ENCODE data around the gene IL32.
"Not testable (repeated sequence)": the region's sequence is repeated elsewhere in the genome, so short reads cannot be mapped to it uniquely, and the experiment has no call there.

IL32 gene

GRCh38 chr16:3053330-3053710 is 12.1 kb upstream of the IL32 start:
- not testable (repeated sequence) for DNase-seq

- DNase-seq: no peak
Measured at GRCh38 chr16:3054965-3055733, 10.3 kb upstream of the IL32 start.

GRCh38 chr16:3055734-3056115 is 9.7 kb upstream of the IL32 start:
- not testable (repeated sequence) for DNase-seq

GRCh38 chr16:3056336-3057180 is 8.9 kb upstream of the IL32 start:
- DNase-seq: no peak

- DNase-seq: no peak
Measured at GRCh38 chr16:3057181-3058138, 8.0 kb upstream of the IL32 start.

GRCh38 chr16:3058139-3059030 is 7.1 kb upstream of the IL32 start:
- DNase-seq: peak; percentile 46

- DNase-seq: peak; percentile 86
Measured at GRCh38 chr16:3059041-3059722, 6.3 kb upstream of the IL32 start.

- no peak for DNase-seq
Measured at GRCh38 chr16:3059723-3060242, 5.7 kb upstream of the IL32 start.

- DNase-seq: no peak
Measured at GRCh38 chr16:3060339-3061127, 4.9 kb upstream of the IL32 start.

GRCh38 chr16:3062553-3062952 is 2.9 kb upstream of the IL32 start:
- DNase-seq: no peak

- no peak for DNase-seq
Measured at GRCh38 chr16:3063625-3064386, 1.6 kb upstream of the IL32 start.

- DNase-seq: peak; percentile 33
Measured at GRCh38 chr16:3065742-3066439, 451 bp downstream of the IL32 start.

GRCh38 chr16:3066440-3066748 is 954 bp downstream of the IL32 start:
- no peak for DNase-seq

GRCh38 chr16:3068487-3068886 is 3.0 kb downstream of the IL32 start:
- DNase-seq: no peak

- not testable (repeated sequence) for DNase-seq
Measured at GRCh38 chr16:3069146-3069545, 3.7 kb downstream of the IL32 start.

- DNase-seq: no peak
Measured at GRCh38 chr16:3070608-3071111, 5.2 kb downstream of the IL32 start.

- DNase-seq: no peak
Measured at GRCh38 chr16:3071655-3072054, 6.2 kb downstream of the IL32 start.

GRCh38 chr16:3072148-3072547 is 6.7 kb downstream of the IL32 start:
- DNase-seq: not testable (repeated sequence)
